ENCODE data around the gene USP50. TPM values are rescaled to one million over a fixed set of nuclear protein-coding genes. Genes with fewer than 3 reads are reported as not detected.

USP50 gene
- total RNA-seq, 1 experiment from 2014 or later = 0.39 TPM

GRCh38 chr15:50563756-50564155 is 17.3 kb upstream of the USP50 start:
- Histone ChIP-seq H3K36me3 (ENCODE audit: insufficient read depth, low read length, poor library complexity, severe bottlenecking) (no peaks in the 10 kb centered on the region), H3K27ac (ENCODE audit: low read depth, low read length, poor library complexity, severe bottlenecking) (no peak overlapping the region), H3K27me3 (replicated peaks; ENCODE audit: insufficient read depth, low read depth, low read length, poor library complexity) (no peaks in the 10 kb centered on the region), H3K4me3 (ENCODE audit: low read depth, low read length, poor library complexity, severe bottlenecking) (no peak overlapping the region), H3K4me1 (ENCODE audit: insufficient read depth, low read length, poor library complexity, severe bottlenecking) (no peaks in the 10 kb centered on the region), H3K9me3 (ENCODE audit: low read depth, low read length, poor library complexity, severe bottlenecking) (no peaks in the 10 kb centered on the region)
- CTCF ChIA-PET = no interaction called here
- TF ChIP-seq CTCF (conservative IDR thresholded peaks at IDR 0.05; ENCODE audit: low read depth, low read length) = no peak
- no peak for TF ChIP-seq EZH2 (IDR thresholded peaks at IDR 0.05; ENCODE audit: borderline replicate concordance, low read depth, low read length, poor library complexity, severe bottlenecking)
- POLR2A ChIA-PET (ENCODE audit: low non-redundant PET) = interaction anchor here (0.7 kb wide), 1 partner anchor 85 kb away, joined by 6 read pairs; no protein-coding TSS in a partner anchor
- intact Hi-C loops (cut with micrococcal nuclease; ENCODE audit: unreplicated experiment) = no loop called here
- no peak for DNase-seq (ENCODE audit: low spot score)
- BruUV-seq (replicated peaks) = no TSS peak

- ChIA-PET CTCF (no interaction called here), POLR2A (ENCODE audit: low non-redundant PET) (no interaction called here)
- no peak for DNase-seq (ENCODE audit: low spot score)
- no peaks in the 10 kb centered on the region for H3K9me3 ChIP-seq (ENCODE audit: low read depth, low read length, poor library complexity, severe bottlenecking)
- H3K4me1 ChIP-seq (ENCODE audit: insufficient read depth, low read length, poor library complexity, severe bottlenecking) = no peaks in the 10 kb centered on the region
- intact Hi-C loops (cut with micrococcal nuclease; ENCODE audit: unreplicated experiment) = no loop called here
- TF ChIP-seq CTCF (conservative IDR thresholded peaks at IDR 0.05; ENCODE audit: low read depth, low read length) (no peak), EZH2 (IDR thresholded peaks at IDR 0.05; ENCODE audit: borderline replicate concordance, low read depth, low read length, poor library complexity, severe bottlenecking) (no peak)
- no TSS peak for BruUV-seq (replicated peaks)
- H3K27me3 ChIP-seq (replicated peaks; ENCODE audit: insufficient read depth, low read depth, low read length, poor library complexity) = no peaks in the 10 kb centered on the region
- H3K27ac ChIP-seq (ENCODE audit: low read depth, low read length, poor library complexity, severe bottlenecking) = no peak overlapping the region
- peaks cover 3% of the 10 kb centered on the region for H3K36me3 ChIP-seq (ENCODE audit: insufficient read depth, low read length, poor library complexity, severe bottlenecking)
- H3K4me3 ChIP-seq (ENCODE audit: low read depth, low read length, poor library complexity, severe bottlenecking) = no peak overlapping the region
These were observed 16.5 kb upstream of the USP50 start for GRCh38 chr15:50562735-50563640.

GRCh38 chr15:50558012-50558411 is 11.5 kb upstream of the USP50 start:
- no TSS peak for BruUV-seq (replicated peaks)
- intact Hi-C loops (cut with micrococcal nuclease; ENCODE audit: unreplicated experiment) = no loop called here
- H3K9me3 ChIP-seq (ENCODE audit: low read depth, low read length, poor library complexity, severe bottlenecking) = no peaks in the 10 kb centered on the region
- peaks cover 4% of the 10 kb centered on the region for H3K36me3 ChIP-seq (ENCODE audit: insufficient read depth, low read length, poor library complexity, severe bottlenecking)
- H3K4me3 ChIP-seq (ENCODE audit: low read depth, low read length, poor library complexity, severe bottlenecking) = no peak overlapping the region
- no peak for TF ChIP-seq CTCF (conservative IDR thresholded peaks at IDR 0.05; ENCODE audit: low read depth, low read length)
- no peak for TF ChIP-seq EZH2 (IDR thresholded peaks at IDR 0.05; ENCODE audit: borderline replicate concordance, low read depth, low read length, poor library complexity, severe bottlenecking)
- no peak for DNase-seq (ENCODE audit: low spot score)
- CTCF ChIA-PET = no interaction called here
- no peak overlapping the region for H3K27ac ChIP-seq (ENCODE audit: low read depth, low read length, poor library complexity, severe bottlenecking)
- no peaks in the 10 kb centered on the region for H3K4me1 ChIP-seq (ENCODE audit: insufficient read depth, low read length, poor library complexity, severe bottlenecking)
- POLR2A ChIA-PET (ENCODE audit: low non-redundant PET) = no interaction called here
- H3K27me3 ChIP-seq (replicated peaks; ENCODE audit: insufficient read depth, low read depth, low read length, poor library complexity) = no peaks in the 10 kb centered on the region
